Measurements from ENCODE around the gene PLEKHA7.

PLEKHA7 gene

GRCh38 chr11:16809886-16810668 is 204.1 kb downstream of the PLEKHA7 start:
- no peak for DNase-seq (ENCODE audit: low spot score)

GRCh38 chr11:16807306-16807705 is 206.9 kb downstream of the PLEKHA7 start:
- DNase-seq (ENCODE audit: low spot score): no peak

GRCh38 chr11:16806791-16807190 is 207.4 kb downstream of the PLEKHA7 start:
- no peak for DNase-seq (ENCODE audit: low spot score)

- DNase-seq (ENCODE audit: low spot score): no peak
Measured at GRCh38 chr11:16805938-16806337, 208.3 kb downstream of the PLEKHA7 start.

GRCh38 chr11:16804104-16804947 is 209.9 kb downstream of the PLEKHA7 start:
- DNase-seq (ENCODE audit: low spot score): no peak

- DNase-seq (ENCODE audit: low spot score): no peak
Measured at GRCh38 chr11:16801288-16801980, 212.8 kb downstream of the PLEKHA7 start.

GRCh38 chr11:16800382-16800781 is 213.8 kb downstream of the PLEKHA7 start:
- no peak for DNase-seq (ENCODE audit: low spot score)

GRCh38 chr11:16799890-16800289 is 214.3 kb downstream of the PLEKHA7 start:
- DNase-seq (ENCODE audit: low spot score): no peak

- no peak for DNase-seq (ENCODE audit: low spot score)
Measured at GRCh38 chr11:16799221-16799620, 215.0 kb downstream of the PLEKHA7 start.

GRCh38 chr11:16797776-16798175 is 216.4 kb downstream of the PLEKHA7 start:
- DNase-seq (ENCODE audit: low spot score): no peak

- no peak for DNase-seq (ENCODE audit: low spot score)
Measured at GRCh38 chr11:16796311-16796710, 217.9 kb downstream of the PLEKHA7 start.

- no peak for DNase-seq (ENCODE audit: low spot score)
Measured at GRCh38 chr11:16795146-16795545, 219.1 kb downstream of the PLEKHA7 start.

GRCh38 chr11:16794047-16794818 is 220.0 kb downstream of the PLEKHA7 start:
- no peak for DNase-seq (ENCODE audit: low spot score)

GRCh38 chr11:16793511-16793910 is 220.7 kb downstream of the PLEKHA7 start:
- no peak for DNase-seq (ENCODE audit: low spot score)

- no peak for DNase-seq (ENCODE audit: low spot score)
Measured at GRCh38 chr11:16793009-16793408, 221.2 kb downstream of the PLEKHA7 start.

- no peak for DNase-seq (ENCODE audit: low spot score)
Measured at GRCh38 chr11:16792426-16792825, 221.8 kb downstream of the PLEKHA7 start.

- no peak for DNase-seq (ENCODE audit: low spot score)
Measured at GRCh38 chr11:16791191-16791961, 222.8 kb downstream of the PLEKHA7 start.

GRCh38 chr11:16790486-16791190 is 223.6 kb downstream of the PLEKHA7 start:
- no peak for DNase-seq (ENCODE audit: low spot score)

- no peak for DNase-seq (ENCODE audit: low spot score)
Measured at GRCh38 chr11:16789560-16790485, 224.4 kb downstream of the PLEKHA7 start.

Data from iPS-NIHi11 (cell line).